ENCODE data around the gene MAP1B.
A peak's percentile ranks its signal among the peaks of the same experiment; 100 is the strongest.

MAP1B gene

DNA sequence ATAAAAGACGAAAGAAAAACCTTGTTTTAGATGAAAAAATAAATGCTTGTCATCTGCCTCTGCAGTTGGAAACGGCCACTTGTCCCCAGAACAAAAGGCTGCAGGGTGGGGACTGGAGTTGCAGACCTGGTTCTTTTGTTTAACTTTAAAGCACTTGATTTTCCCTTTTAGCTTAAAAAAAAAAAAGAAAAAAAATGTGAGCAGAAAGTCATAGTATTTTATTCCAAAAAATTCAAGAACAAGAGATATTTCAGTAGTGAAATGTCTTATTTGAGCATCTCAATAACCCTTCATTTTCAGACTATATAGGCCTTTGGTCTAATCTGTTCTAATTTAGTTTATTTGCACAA, 1.8 kb downstream of the MAP1B start:
- Histone ChIP-seq H3K27me3 (ENCODE audit: low read depth) (no peaks in the 10 kb centered on the region), H3K4me3 (peak overlapping the region; percentile 75), H3K9me3 (no peaks in the 10 kb centered on the region), H3K4me1 (peaks cover 37% of the 10 kb centered on the region), H3K36me3 (replicated peaks) (peaks cover 4% of the 10 kb centered on the region; the same call in 1 of the 2 replicates)
- DNase-seq (ENCODE audit: low spot score in 2 of 2): no peak
- in situ Hi-C loops (cut with MboI; ENCODE audit: low sequenced_read_pairs): loop anchor here (25.0 kb wide), 1 partner anchor 322 kb away; no protein-coding TSS in a partner anchor

DNA sequence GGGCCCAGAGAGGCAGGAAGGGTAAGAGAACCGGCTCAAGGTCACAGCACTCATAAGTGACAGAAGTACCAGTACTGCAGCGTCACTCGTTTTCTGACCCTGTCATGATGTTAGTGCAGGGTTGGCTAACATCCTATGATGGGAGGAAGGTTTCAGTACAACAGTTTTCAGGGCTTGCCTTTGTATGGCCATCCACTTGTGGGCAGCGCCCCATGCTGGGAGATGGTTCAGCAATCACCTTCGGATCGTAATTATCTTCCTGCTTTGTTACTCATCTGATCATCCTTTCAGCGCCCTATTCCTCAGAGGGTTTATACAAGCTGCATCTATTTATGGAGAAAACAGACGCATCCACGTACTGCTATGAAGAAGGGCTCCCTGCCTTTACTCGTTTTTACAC, 2.4 kb downstream of the MAP1B start:
- H3K27me3 ChIP-seq (ENCODE audit: low read depth): no peaks in the 10 kb centered on the region
- no peaks in the 10 kb centered on the region for H3K9me3 ChIP-seq
- peaks cover 39% of the 10 kb centered on the region for H3K4me1 ChIP-seq
- peak overlapping the region; percentile 75 for H3K4me3 ChIP-seq
- DNase-seq (ENCODE audit: low spot score in 2 of 2): peak in 1 of 2 experiments; percentile 45
- peaks cover 9% of the 10 kb centered on the region for H3K36me3 ChIP-seq (replicated peaks)
- in situ Hi-C loops (cut with MboI; ENCODE audit: low sequenced_read_pairs): loop anchor here (25.0 kb wide), 1 partner anchor 322 kb away; no protein-coding TSS in a partner anchor

DNA sequence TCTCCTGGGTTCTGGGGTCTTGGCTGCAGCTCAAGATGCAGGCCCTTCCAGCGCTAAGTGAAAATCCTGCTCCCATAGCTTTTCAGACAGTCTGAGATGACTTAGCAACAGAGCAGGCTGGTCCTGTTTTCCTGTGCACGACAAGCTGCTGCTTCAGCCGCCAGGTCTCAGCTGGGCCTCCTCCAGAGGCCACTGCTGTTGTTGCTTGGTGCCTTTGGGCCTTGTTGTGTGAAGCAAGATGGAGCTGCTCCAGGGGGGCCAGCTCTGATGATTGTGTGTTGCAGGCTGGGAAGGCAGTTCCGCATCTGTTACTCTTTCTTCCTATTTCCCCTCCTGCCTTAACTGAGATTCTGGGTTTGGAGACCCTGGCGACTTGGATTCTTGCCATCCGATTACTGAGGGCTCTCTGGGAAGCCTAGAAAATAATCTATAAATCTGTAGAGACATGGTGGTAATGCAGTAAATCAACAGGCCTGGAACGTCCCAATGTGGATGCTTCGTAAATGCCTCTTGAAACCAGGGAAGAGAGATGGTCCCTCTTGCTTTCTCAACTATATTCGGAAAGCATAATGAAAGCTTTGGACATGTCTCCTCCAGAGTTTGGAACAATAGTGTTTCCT, 3.2 kb downstream of the MAP1B start:
- Histone ChIP-seq H3K27me3 (ENCODE audit: low read depth) (no peaks in the 10 kb centered on the region), H3K36me3 (replicated peaks) (peaks cover 12% of the 10 kb centered on the region), H3K4me3 (no peak overlapping the region), H3K9me3 (no peaks in the 10 kb centered on the region), H3K4me1 (peaks cover 39% of the 10 kb centered on the region)
- in situ Hi-C loops (cut with MboI; ENCODE audit: low sequenced_read_pairs): loop anchor here (25.0 kb wide), 1 partner anchor 323 kb away; no protein-coding TSS in a partner anchor
- DNase-seq (ENCODE audit: low spot score in 2 of 2): peak in 1 of 2 experiments; percentile 17

DNA sequence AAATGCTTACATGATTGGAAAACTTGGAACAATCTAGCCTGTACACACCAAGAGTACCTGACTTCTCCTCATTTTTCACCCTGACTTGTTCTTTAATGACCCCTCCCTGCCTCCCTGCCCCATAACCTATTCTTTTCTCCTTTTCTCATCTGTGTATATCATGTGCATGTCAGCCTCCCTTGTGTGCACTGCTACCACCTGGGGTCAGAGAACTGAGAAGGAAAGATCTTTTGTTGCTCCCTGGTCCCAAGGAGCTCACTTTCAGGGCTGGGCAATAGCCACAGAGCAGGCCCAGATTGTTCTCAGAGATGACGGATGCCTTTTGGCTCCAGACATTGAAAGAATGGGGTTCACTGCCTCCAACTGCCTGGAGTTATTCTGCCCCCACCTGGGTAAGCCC, 5.1 kb downstream of the MAP1B start:
- no peaks in the 10 kb centered on the region for H3K27me3 ChIP-seq (ENCODE audit: low read depth)
- DNase-seq (ENCODE audit: low spot score in 2 of 2): no peak
- peaks cover 28% of the 10 kb centered on the region for H3K36me3 ChIP-seq (replicated peaks)
- no peaks in the 10 kb centered on the region for H3K9me3 ChIP-seq
- H3K4me3 ChIP-seq: no peak overlapping the region
- in situ Hi-C loops (cut with MboI; ENCODE audit: low sequenced_read_pairs): loop anchor here (25.0 kb wide), 1 partner anchor 325 kb away; no protein-coding TSS in a partner anchor
- peaks cover 37% of the 10 kb centered on the region for H3K4me1 ChIP-seq

DNA sequence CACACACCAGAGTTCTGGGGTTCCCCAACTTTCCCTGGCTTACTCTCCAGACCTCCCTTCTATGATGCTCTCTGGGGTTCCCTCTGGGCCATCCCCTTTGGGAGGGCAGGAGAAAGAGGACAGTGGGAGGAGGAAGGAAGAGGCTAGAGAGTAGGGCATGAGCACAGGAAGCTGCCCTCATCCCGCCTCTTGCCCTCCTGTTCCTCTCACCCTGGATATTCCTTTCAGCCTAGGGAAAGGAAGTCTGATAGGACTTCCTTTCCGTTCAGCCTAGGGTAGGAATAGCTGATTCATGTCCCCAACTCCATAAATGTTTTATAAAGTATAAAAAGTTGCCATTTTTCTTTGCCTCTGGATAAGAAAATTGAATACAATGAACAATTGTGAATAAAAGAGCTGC, 7.4 kb downstream of the MAP1B start:
- H3K9me3 ChIP-seq: no peaks in the 10 kb centered on the region
- H3K4me1 ChIP-seq: peaks cover 36% of the 10 kb centered on the region
- peaks cover 48% of the 10 kb centered on the region for H3K36me3 ChIP-seq (replicated peaks)
- no peaks in the 10 kb centered on the region for H3K27me3 ChIP-seq (ENCODE audit: low read depth)
- in situ Hi-C loops (cut with MboI; ENCODE audit: low sequenced_read_pairs): loop anchor here (25.0 kb wide), 1 partner anchor 327 kb away; no protein-coding TSS in a partner anchor
- DNase-seq (ENCODE audit: low spot score in 2 of 2): no peak
- no peak overlapping the region for H3K4me3 ChIP-seq

DNA sequence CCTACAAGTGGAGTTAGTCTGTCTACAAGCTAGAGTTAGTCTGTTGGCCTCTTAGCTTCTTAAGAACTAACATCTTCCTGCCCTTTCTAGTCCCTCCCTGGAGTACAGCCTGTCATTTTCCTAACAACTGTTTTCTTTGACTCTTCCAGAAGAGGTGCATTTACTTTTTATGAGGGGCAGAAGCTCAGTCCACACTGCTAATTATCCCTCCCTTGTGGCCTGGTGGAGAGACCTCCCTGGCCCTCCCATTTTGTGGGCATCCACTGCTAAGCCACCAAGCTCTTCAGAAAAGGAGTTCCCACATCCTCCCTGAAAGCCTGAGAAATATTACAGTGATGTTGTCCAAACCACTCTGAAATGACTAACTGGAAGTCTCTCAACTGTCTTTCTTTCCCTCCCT, 8.0 kb downstream of the MAP1B start:
- H3K36me3 ChIP-seq (replicated peaks): peaks cover 47% of the 10 kb centered on the region
- no peak for DNase-seq (ENCODE audit: low spot score in 2 of 2)
- peaks cover 35% of the 10 kb centered on the region for H3K4me1 ChIP-seq
- H3K4me3 ChIP-seq: no peak overlapping the region
- in situ Hi-C loops (cut with MboI; ENCODE audit: low sequenced_read_pairs): loop anchor here (25.0 kb wide), 1 partner anchor 328 kb away; no protein-coding TSS in a partner anchor
- H3K27me3 ChIP-seq (ENCODE audit: low read depth): no peaks in the 10 kb centered on the region
- no peaks in the 10 kb centered on the region for H3K9me3 ChIP-seq

GRCh38 chr5:72117307-72117706, 10.0 kb downstream of the MAP1B start:
- Histone ChIP-seq H3K27me3 (ENCODE audit: low read depth) (no peaks in the 10 kb centered on the region), H3K4me3 (no peak overlapping the region), H3K9me3 (no peaks in the 10 kb centered on the region), H3K36me3 (replicated peaks) (peaks cover 50% of the 10 kb centered on the region), H3K4me1 (peaks cover 40% of the 10 kb centered on the region)
- in situ Hi-C loops (cut with MboI; ENCODE audit: low sequenced_read_pairs): loop anchor here (25.0 kb wide), 1 partner anchor 330 kb away; no protein-coding TSS in a partner anchor
- DNase-seq (ENCODE audit: low spot score in 2 of 2): peak in 1 of 2 experiments; percentile 32

GRCh38 chr5:72121052-72121779, 13.9 kb downstream of the MAP1B start:
- in situ Hi-C loops (cut with MboI; ENCODE audit: low sequenced_read_pairs): loop anchor here (25.0 kb wide), 1 partner anchor 334 kb away; no protein-coding TSS in a partner anchor
- H3K9me3 ChIP-seq: no peaks in the 10 kb centered on the region
- H3K4me1 ChIP-seq: peaks cover 65% of the 10 kb centered on the region
- H3K36me3 ChIP-seq (replicated peaks): peaks cover 44% of the 10 kb centered on the region
- DNase-seq (ENCODE audit: low spot score in 2 of 2): peak in 1 of 2 experiments; percentile 18
- H3K4me3 ChIP-seq: no peak overlapping the region
- H3K27me3 ChIP-seq (ENCODE audit: low read depth): no peaks in the 10 kb centered on the region

- H3K27me3 ChIP-seq (ENCODE audit: low read depth): no peaks in the 10 kb centered on the region
- H3K36me3 ChIP-seq (replicated peaks): peaks cover 37% of the 10 kb centered on the region
- peaks cover 70% of the 10 kb centered on the region for H3K4me1 ChIP-seq
- no peak overlapping the region; the same call in 1 of the 2 replicates for H3K4me3 ChIP-seq
- in situ Hi-C loops (cut with MboI; ENCODE audit: low sequenced_read_pairs): loop anchor here (25.0 kb wide), 1 partner anchor 335 kb away; no protein-coding TSS in a partner anchor
- peak; percentile 66 to 78 for DNase-seq (ENCODE audit: low spot score in 2 of 2)
- H3K9me3 ChIP-seq: no peaks in the 10 kb centered on the region
These were observed 14.6 kb downstream of the MAP1B start for GRCh38 chr5:72121780-72122445.

DNA sequence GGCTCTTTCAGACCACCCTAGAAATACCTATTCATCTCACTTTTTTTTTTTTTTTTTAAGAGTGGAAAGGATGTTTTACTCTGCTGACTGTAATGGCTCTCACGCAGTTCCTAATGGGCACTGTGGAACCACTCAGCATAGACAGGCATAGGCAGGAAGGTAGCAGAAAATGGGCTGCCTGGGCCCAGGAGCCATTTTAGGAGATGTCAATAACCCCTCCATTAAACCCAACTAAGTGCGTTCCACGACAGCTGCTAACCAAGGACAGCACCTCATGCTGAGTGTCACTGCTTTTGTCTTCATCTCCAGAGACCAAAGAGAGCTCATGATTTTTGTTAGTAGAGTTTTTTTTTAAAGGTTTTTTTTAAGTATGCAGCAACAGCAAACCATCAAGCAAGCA, 15.3 kb downstream of the MAP1B start:
- no peak overlapping the region for H3K4me3 ChIP-seq
- no peaks in the 10 kb centered on the region for H3K27me3 ChIP-seq (ENCODE audit: low read depth)
- peak in 1 of 2 experiments; percentile 13 for DNase-seq (ENCODE audit: low spot score in 2 of 2)
- H3K9me3 ChIP-seq: no peaks in the 10 kb centered on the region
- H3K4me1 ChIP-seq: peaks cover 66% of the 10 kb centered on the region
- in situ Hi-C loops (cut with MboI; ENCODE audit: low sequenced_read_pairs): loop anchor here (25.0 kb wide), 1 partner anchor 335 kb away; no protein-coding TSS in a partner anchor
- H3K36me3 ChIP-seq (replicated peaks): peaks cover 32% of the 10 kb centered on the region

GRCh38 chr5:72123764-72124376, 16.6 kb downstream of the MAP1B start:
- Histone ChIP-seq H3K36me3 (replicated peaks) (peaks cover 20% of the 10 kb centered on the region), H3K4me1 (peaks cover 64% of the 10 kb centered on the region), H3K9me3 (no peaks in the 10 kb centered on the region), H3K4me3 (no peak overlapping the region), H3K27me3 (ENCODE audit: low read depth) (no peaks in the 10 kb centered on the region)
- in situ Hi-C loops (cut with MboI; ENCODE audit: low sequenced_read_pairs): loop anchor here (25.0 kb wide), 1 partner anchor 337 kb away; no protein-coding TSS in a partner anchor
- DNase-seq (ENCODE audit: low spot score in 2 of 2): no peak

DNA sequence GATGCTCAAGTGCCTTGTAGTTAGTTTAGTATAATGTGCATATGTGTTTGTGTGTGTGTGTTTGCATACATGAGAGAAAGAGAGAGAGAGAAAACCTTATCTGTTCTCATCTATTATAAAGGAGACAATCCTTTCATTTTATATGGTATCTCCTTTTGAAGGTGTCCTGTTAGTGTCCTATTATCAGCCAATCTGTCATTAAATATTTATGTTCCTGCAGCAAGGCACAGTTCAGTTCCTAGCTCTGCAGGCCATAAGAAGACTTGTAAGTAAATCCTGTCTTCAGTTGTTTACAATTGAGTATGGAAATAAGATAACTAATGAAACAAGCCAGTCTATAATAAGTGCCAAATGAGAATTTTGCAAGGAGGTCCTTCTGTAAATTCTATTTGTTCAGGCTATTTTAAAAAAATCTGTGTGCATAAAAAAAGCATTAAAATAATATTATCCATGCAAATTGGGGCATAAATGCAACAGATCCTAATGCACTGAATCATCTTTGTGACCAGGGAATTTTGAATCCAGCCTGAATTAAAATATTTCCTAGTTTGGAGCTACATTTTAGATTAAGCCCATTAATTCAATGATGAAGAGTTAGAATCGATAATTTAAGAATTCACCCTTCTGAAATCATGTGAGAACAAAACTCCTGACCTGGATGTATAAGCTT, 18.1 kb downstream of the MAP1B start:
- DNase-seq (ENCODE audit: low spot score in 2 of 2): no peak
- in situ Hi-C loops (cut with MboI; ENCODE audit: low sequenced_read_pairs): no loop called here
- peaks cover 11% of the 10 kb centered on the region for H3K36me3 ChIP-seq (replicated peaks)

More for the DNA sequence above, 18.1 kb downstream of the MAP1B start:
- Histone ChIP-seq H3K27me3 (ENCODE audit: low read depth) (no peaks in the 10 kb centered on the region), H3K9me3 (no peaks in the 10 kb centered on the region), H3K4me1 (peaks cover 62% of the 10 kb centered on the region), H3K4me3 (no peak overlapping the region)

Measured in HAP-1 (cell line).